Activated T-helper 1 cell treated with anti-CD3 and anti-CD28 coated beads, Interleukin-12 subunit alpha, Interleukin-12 subunit beta, Interleukin-2, Interleukin-4 antibody, amounts not matched to agents 30 ng/mL and 10 ng/mL and 1 ng/mL, durations not matched to agents 14 hours and 24 hours and 36 hours (primary cell): Measurements from ENCODE around the gene LIN28B. TPM values are rescaled to one million over a fixed set of nuclear protein-coding genes. Genes with fewer than 3 reads are reported as not detected.
"Not testable (repeated sequence)": the region's sequence is repeated elsewhere in the genome, so short reads cannot be mapped to it uniquely, and the experiment has no call there.

ENCODE experiments used
- DNase-seq: peaks from one replicate; pipeline ENCODE4 v3.0.0; 2021; ENCODE audit warnings: low spot score
- H3K27ac Mint-ChIP-seq: one replicate; pipeline ENCODE4 v1.8.0; 2021; ENCODE audit warnings: mild to moderate bottlenecking, mixed read lengths
- H3K27me3 Mint-ChIP-seq: one replicate; pipeline ENCODE4 v1.8.0; 2022; ENCODE audit warnings: mild to moderate bottlenecking, moderate library complexity, mixed read lengths; ENCODE audit not compliant: insufficient read depth
- H3K36me3 Mint-ChIP-seq: one replicate; pipeline ENCODE4 v1.8.0; 2021; ENCODE audit warnings: low read depth, mixed read lengths
- H3K4me1 Mint-ChIP-seq: one replicate; pipeline ENCODE4 v1.8.0; 2021; ENCODE audit warnings: low read depth, mixed read lengths
- H3K4me3 Mint-ChIP-seq: one replicate; pipeline ENCODE4 v1.8.0; 2021; ENCODE audit warnings: mild to moderate bottlenecking, moderate library complexity, mixed read lengths
- H3K9me3 Mint-ChIP-seq: one replicate; pipeline ENCODE4 v1.8.0; 2021; ENCODE audit warnings: mixed read lengths
- intact Hi-C: fragments of 100-400 bp; cut with micrococcal nuclease; formaldehyde crosslinking; loops from one replicate; pipeline ENCODE4 v1.15.1; 2024
- total RNA-seq: library from RNA; stranded (reverse); gene quantifications from 2 replicates; pipeline ENCODE4 v1.2.3, GENCODE V29; 2022

The LIN28B gene
- total RNA-seq, 1 donor from 2014 or later = not detected

DNA sequence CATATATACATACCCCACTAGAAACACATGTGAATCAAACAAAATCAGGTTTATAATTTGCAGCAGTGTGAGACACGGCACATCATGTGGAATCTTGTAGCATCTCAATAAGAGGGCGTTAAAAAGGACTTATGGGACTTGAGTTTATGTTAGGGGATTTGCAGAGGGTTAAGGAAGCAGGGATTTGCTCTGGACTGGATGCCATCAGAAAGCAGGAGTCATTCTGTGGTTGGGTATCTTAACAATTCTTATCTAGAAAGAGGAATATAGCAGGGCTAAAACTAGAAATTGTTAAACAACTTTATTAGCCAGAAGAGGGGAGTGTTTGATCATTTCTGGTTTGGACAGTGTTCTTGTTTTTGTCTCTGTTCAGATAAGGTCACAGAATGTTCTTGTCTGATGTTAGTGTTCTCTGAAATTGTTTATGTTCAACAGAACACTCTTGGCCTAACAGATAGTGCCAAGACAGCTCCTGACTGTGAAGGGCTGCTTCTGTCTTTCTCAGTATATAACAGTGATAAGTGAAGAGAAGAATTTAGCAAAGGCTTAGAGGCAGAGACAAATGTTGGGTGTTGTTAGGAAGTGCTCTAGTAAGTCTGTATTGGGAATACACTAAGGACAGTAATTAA, 39.2 kb downstream of the LIN28B start:
- no peaks in the 10 kb centered on the region for H3K4me1 Mint-ChIP-seq
- no peak overlapping the region for H3K4me3 Mint-ChIP-seq
- no peaks in the 10 kb centered on the region for H3K27me3 Mint-ChIP-seq
- no peak overlapping the region for H3K27ac Mint-ChIP-seq
- no peaks in the 10 kb centered on the region for H3K9me3 Mint-ChIP-seq
- H3K36me3 Mint-ChIP-seq = no peaks in the 10 kb centered on the region
- intact Hi-C loops = no loop called here
- DNase-seq = no peak

DNA sequence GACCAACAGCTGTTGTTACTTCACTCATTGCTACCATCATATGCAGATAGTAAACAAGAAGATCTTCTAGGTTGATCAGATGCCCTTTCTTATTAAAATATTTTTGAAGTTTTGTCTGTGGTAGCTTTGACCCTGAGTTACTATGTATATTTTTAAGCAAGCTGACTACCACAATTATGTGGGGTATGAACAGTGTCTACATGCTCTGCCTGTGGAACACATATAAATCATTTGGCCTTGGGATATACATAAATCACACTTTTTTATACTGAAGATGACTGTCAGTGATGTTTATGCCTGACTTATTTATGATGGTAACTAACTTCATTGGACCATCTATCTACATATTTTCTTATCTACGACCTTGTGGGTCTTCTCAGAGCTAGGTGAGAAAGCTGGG, 44.2 kb downstream of the LIN28B start:
- Mint-ChIP-seq H3K27ac (no peak overlapping the region), H3K27me3 (peaks cover 7% of the 10 kb centered on the region), H3K9me3 (no peaks in the 10 kb centered on the region), H3K4me3 (no peak overlapping the region), H3K4me1 (no peaks in the 10 kb centered on the region), H3K36me3 (no peaks in the 10 kb centered on the region)
- intact Hi-C loops = no loop called here
- no peak for DNase-seq

DNA sequence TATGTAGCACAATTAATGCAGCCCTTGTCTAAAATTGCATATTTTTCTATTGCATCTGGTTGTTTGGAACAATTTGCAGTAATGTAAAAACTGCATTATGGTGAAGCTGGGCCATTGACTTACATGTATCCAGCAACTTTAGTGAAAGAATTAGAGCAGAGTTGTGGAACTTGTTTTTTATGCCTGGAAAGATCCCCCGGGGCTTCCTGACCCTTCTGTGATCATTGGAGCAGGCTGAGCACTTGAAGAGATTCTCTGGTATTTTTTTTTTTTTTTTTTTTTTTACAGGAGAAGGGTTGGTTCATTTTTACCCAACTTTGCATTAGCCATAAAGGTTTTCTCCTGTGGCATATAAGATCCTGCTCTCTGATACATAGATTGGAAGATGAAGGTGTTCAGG, 45.0 kb downstream of the LIN28B start:
- H3K27ac Mint-ChIP-seq = no peak overlapping the region
- H3K36me3 Mint-ChIP-seq = no peaks in the 10 kb centered on the region
- intact Hi-C loops = no loop called here
- no peaks in the 10 kb centered on the region for H3K9me3 Mint-ChIP-seq
- H3K27me3 Mint-ChIP-seq = peaks cover 7% of the 10 kb centered on the region
- DNase-seq = no peak
- H3K4me3 Mint-ChIP-seq = no peak overlapping the region
- H3K4me1 Mint-ChIP-seq = no peaks in the 10 kb centered on the region

DNA sequence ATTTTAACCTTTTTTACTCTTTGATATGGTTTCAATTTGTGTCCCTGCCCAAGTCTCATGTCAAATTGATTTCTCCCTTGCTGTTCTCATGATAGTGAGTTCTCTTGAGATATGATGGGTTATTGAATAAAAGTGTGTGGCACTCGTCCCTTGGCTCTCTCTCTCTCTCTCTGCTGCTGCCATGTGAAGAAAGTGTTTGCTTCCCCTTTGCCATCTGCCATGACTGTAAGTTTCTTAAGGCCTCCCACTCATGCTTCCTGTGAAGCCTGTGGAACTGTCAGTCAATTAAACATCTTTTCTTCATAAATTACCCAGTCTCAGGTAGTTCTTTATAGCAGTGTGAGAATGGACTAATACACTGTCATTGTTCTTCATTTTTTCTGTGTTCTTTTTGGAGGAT, 48.5 kb downstream of the LIN28B start:
- DNase-seq = no peak
- no peaks in the 10 kb centered on the region for H3K36me3 Mint-ChIP-seq
- H3K4me1 Mint-ChIP-seq = no peaks in the 10 kb centered on the region
- H3K4me3 Mint-ChIP-seq = no peak overlapping the region
- intact Hi-C loops = no loop called here
- peaks cover 7% of the 10 kb centered on the region for H3K27me3 Mint-ChIP-seq
- H3K9me3 Mint-ChIP-seq = no peaks in the 10 kb centered on the region
- no peak overlapping the region for H3K27ac Mint-ChIP-seq

DNA sequence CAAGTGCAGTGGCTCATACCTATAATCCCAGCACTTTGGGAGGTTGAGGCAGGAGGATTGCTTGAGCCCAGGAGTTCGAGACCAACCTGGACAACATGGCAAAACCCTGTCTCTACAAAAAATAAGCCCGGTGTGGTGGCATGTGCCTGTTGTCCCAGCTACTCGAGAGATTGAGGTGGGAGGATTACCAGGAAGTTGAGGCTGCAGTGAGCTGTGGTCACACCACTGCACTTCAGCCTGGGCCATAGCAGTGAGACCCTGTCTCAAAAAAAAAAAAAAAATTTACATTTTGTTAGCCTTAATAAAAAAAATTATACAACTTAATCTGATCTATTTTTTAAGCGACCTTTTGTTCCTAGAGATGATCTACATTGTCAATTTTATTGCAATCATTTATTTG, 56.6 kb downstream of the LIN28B start:
- H3K27me3 Mint-ChIP-seq, H3K4me3 Mint-ChIP-seq, DNase-seq, H3K36me3 Mint-ChIP-seq, intact Hi-C loops, H3K27ac Mint-ChIP-seq, H3K9me3 Mint-ChIP-seq, H3K4me1 Mint-ChIP-seq: not testable (repeated sequence)

DNA sequence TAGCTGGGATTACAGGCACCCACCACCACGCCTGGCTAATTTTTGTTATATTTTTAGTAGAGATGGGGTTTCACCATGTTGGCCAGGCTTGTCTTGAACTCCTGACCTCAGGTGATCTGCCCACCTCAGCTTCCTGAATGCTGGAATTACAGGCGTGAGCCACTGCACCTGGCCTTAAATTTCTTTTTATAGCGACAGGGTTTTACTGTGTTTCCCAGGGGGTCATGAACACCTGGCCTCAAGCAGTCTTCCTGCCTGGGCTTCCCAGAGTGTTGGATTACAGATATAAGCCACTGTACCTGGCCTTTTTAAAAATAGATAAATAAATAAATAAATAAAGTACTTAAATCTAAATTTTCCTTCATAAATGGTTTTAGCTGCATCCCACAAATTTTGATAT, 57.5 kb downstream of the LIN28B start:
- Mint-ChIP-seq H3K27ac (no peak overlapping the region), H3K9me3 (no peaks in the 10 kb centered on the region), H3K36me3 (no peaks in the 10 kb centered on the region), H3K4me1 (no peaks in the 10 kb centered on the region), H3K27me3 (peaks cover 3% of the 10 kb centered on the region), H3K4me3 (no peak overlapping the region)
- no peak for DNase-seq
- intact Hi-C loops = no loop called here

DNA sequence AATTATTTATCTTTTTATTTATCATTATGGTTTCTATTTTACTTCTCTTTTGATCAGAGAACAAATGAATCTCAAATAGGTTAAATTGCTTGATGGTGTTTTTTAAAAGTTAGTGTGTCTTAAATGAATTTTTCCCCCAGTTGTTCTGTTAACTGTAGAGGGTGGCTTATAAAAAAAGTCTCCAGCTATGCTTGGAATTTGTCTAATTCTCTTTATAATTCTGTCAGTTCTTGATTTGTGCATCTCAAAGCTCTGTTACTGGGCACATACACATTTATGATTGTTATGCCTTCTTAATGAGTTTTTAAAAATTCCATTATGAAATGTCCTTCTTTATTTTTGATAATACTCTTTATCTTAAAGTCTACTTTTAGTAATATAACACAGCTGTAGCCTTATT, 58.0 kb downstream of the LIN28B start:
- H3K4me1 Mint-ChIP-seq = no peaks in the 10 kb centered on the region
- no peaks in the 10 kb centered on the region for H3K36me3 Mint-ChIP-seq
- H3K9me3 Mint-ChIP-seq = no peaks in the 10 kb centered on the region
- H3K27me3 Mint-ChIP-seq = peaks cover 3% of the 10 kb centered on the region
- DNase-seq = no peak
- intact Hi-C loops = no loop called here
- no peak overlapping the region for H3K4me3 Mint-ChIP-seq
- no peak overlapping the region for H3K27ac Mint-ChIP-seq

DNA sequence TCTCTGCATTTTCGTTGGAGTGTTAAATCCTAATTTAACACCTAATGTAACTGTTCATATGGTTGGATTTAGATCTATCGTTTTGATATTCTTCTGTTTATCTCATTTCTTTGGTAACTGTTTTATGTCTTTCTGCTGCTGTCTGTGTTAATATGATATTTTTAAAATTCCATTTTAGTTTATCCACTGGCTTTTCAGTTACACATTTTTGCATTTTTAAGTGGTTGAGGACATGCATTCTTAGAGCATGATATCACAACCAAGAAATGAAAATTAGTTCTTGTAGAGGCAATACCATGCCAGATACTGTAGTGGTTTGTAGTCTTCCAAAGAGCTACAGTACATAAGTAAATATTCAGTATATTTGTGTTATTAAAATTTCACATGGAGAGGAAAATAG, 58.6 kb downstream of the LIN28B start:
- H3K27me3 Mint-ChIP-seq = peaks cover 3% of the 10 kb centered on the region
- H3K36me3 Mint-ChIP-seq = no peaks in the 10 kb centered on the region
- no peaks in the 10 kb centered on the region for H3K9me3 Mint-ChIP-seq
- DNase-seq = no peak
- intact Hi-C loops = no loop called here
- no peaks in the 10 kb centered on the region for H3K4me1 Mint-ChIP-seq
- H3K4me3 Mint-ChIP-seq = no peak overlapping the region
- H3K27ac Mint-ChIP-seq = no peak overlapping the region

DNA sequence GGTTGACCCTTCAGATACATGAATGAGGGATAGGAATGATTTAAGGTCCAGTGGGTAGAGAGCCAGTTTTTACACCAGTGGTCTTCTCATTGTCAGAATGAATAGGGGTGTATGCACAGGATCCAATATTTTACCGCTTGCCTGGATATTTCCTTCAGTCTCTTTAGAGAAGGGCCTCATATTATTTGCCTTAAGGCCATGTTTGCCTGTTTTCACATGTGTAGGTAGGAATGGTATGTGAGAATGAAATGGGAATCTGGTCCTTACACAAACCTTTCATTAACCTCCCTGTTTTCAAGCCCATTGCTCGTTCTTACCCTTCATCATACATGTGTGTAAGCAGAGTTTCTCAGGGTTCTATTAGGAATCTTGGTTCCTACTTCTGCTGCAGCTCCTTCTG, 62.4 kb downstream of the LIN28B start:
- Mint-ChIP-seq H3K9me3 (no peaks in the 10 kb centered on the region), H3K4me1 (no peaks in the 10 kb centered on the region), H3K36me3 (no peaks in the 10 kb centered on the region), H3K4me3 (no peak overlapping the region), H3K27me3 (peaks cover 3% of the 10 kb centered on the region), H3K27ac (no peak overlapping the region)
- intact Hi-C loops = no loop called here
- no peak for DNase-seq

DNA sequence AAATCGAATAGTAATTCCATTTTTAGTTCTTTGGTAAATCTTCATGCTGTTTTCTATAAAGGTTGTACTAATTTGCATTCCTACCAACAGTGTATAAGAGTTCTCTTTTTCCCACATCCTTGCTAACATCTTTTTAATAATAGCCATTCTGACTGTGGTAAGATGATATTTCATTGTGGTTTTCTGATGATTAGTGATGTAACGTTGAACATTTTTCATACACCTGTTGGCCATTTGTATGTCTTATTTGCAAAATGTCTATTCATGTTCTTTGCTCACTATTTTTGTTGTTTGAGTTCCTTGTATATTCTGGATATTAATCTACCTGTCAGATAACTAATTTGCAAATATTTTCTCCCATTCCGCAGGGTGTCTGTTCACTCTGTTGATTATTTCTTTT, 64.5 kb downstream of the LIN28B start:
- H3K4me1 Mint-ChIP-seq = no peaks in the 10 kb centered on the region
- intact Hi-C loops = no loop called here
- no peak for DNase-seq
- no peak overlapping the region for H3K27ac Mint-ChIP-seq
- peaks cover 2% of the 10 kb centered on the region for H3K27me3 Mint-ChIP-seq
- H3K9me3 Mint-ChIP-seq = no peaks in the 10 kb centered on the region
- no peaks in the 10 kb centered on the region for H3K36me3 Mint-ChIP-seq
- H3K4me3 Mint-ChIP-seq = no peak overlapping the region

DNA sequence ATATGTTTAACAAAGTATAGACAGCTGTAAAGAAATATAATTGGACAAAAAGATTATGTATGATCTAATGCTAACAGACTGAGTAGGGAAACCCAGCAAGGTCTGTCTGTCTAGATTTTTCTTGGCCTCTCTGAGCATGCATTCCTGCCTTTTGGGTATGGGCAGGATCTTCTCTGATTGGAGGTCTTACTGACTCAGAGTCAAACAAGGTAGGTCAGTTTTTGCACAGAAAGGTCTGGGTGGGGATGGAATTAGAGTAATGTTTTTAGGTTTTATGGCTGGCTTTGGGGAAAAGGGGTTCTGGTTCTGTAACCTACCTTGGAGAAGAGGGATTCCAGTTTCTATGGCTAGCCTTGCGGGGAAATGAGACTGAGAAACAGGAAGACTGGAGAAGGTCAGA, 65.5 kb downstream of the LIN28B start:
- intact Hi-C loops = no loop called here

DNA sequence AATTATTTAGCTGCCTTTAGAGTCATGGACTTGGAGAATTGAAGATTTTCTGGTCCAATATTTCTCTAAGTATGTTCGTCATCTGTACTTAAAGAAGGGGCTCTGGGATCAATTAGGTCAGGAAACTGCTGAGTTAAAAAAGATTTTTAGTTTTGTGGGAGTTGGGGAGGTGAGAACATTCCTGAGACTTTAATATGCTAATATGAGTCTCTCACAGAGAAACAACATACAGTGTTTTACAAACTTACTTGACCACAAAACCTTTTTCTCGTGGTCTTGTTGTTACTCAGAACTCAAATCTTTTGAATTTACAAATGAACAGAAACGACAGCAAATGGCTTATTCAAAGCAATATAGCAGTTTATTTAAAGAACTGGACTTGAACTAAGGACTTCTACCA, 67.9 kb downstream of the LIN28B start:
- H3K27me3 Mint-ChIP-seq = no peaks in the 10 kb centered on the region
- no peak overlapping the region for H3K27ac Mint-ChIP-seq

More for the DNA sequence above, 65.5 kb downstream of the LIN28B start:
- Mint-ChIP-seq H3K4me3 (no peak overlapping the region), H3K9me3 (no peaks in the 10 kb centered on the region), H3K27ac (no peak overlapping the region), H3K27me3 (no peaks in the 10 kb centered on the region), H3K36me3 (no peaks in the 10 kb centered on the region), H3K4me1 (no peaks in the 10 kb centered on the region)
- no peak for DNase-seq

DNA sequence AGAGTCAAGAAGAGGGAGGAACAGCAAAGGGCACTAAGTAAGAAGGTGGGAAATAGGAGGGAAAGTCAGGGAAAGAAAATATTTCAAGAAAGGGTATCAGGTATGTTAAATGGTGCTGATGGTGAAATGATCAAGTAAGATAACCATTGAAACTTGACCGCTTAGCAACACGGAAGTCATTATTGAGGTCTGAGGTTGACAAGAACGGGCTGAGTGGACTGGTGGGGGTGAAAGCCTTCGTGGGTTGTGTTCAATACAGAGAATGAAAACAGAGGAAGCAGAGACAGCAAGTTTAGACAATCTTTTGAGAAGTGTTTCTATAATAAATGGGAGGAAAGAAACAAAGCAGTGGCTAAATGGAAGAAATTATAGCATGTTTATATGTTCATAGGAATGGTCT, 72.0 kb downstream of the LIN28B start:
- no peak for DNase-seq
- no peaks in the 10 kb centered on the region for H3K4me1 Mint-ChIP-seq
- H3K4me3 Mint-ChIP-seq = no peak overlapping the region
- no peaks in the 10 kb centered on the region for H3K9me3 Mint-ChIP-seq
- intact Hi-C loops = no loop called here
- H3K27ac Mint-ChIP-seq = no peak overlapping the region
- no peaks in the 10 kb centered on the region for H3K36me3 Mint-ChIP-seq
- H3K27me3 Mint-ChIP-seq = peaks cover 4% of the 10 kb centered on the region

More for the DNA sequence above, 67.9 kb downstream of the LIN28B start:
- no peak overlapping the region for H3K4me3 Mint-ChIP-seq
- no peaks in the 10 kb centered on the region for H3K4me1 Mint-ChIP-seq
- no peaks in the 10 kb centered on the region for H3K36me3 Mint-ChIP-seq
- no peak for DNase-seq
- intact Hi-C loops = no loop called here
- H3K9me3 Mint-ChIP-seq = no peaks in the 10 kb centered on the region

DNA sequence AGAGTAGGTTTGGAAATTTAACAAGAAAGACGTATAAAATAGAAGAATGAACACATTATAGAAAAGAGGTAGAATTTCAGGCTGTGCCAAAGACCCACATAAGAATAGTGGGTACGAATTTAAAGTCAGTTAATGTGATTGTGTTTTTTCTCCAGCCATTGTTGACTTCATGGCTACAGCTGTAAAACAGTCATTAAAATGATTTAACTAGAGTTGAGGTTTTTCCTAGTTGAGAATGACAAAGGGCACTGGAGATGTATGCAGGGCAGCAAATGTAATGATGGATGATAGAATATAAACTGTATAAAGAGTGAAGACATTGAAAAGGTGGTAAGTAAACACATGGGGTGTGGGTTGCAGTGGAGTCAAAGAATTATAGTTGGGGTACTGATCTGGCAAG, 72.7 kb downstream of the LIN28B start:
- H3K4me3 Mint-ChIP-seq = no peak overlapping the region
- peaks cover 9% of the 10 kb centered on the region for H3K27me3 Mint-ChIP-seq

More for the DNA sequence above, 72.7 kb downstream of the LIN28B start:
- no peaks in the 10 kb centered on the region for H3K9me3 Mint-ChIP-seq
- no peaks in the 10 kb centered on the region for H3K36me3 Mint-ChIP-seq
- intact Hi-C loops = no loop called here
- H3K4me1 Mint-ChIP-seq = no peaks in the 10 kb centered on the region
- H3K27ac Mint-ChIP-seq = no peak overlapping the region
- DNase-seq = no peak
